GM18520 (cell line): ENCODE measurements around the gene ALDOB.

ENCODE experiments used
- ATAC-seq: cut with Tn5 transposase; IDR thresholded peaks from one replicate; pipeline ENCODE4 v1.9.1; 2021; ENCODE audit not compliant: unreplicated experiment

Gene ALDOB

GRCh38 chr9:101435601-101436079, at the start of gene ALDOB:
Gene ALDOB, minus strand, starts transcription at chr9:101435774. Its CDS starts 4,887 bp downstream, at chr9:101430887.
- no peak for ATAC-seq

- ATAC-seq, result no peak
These were observed 48.5 kb upstream of the ALDOB start for GRCh38 chr9:101484046-101484445.

- ATAC-seq, result no peak
These were observed 45.7 kb upstream of the ALDOB start for GRCh38 chr9:101481261-101481660.

- ATAC-seq, result no peak
These were observed 44.8 kb upstream of the ALDOB start for GRCh38 chr9:101480386-101480785.

- ATAC-seq, result no peak
These were observed 43.9 kb upstream of the ALDOB start for GRCh38 chr9:101479338-101480030.

- no peak for ATAC-seq
These were observed 43.3 kb upstream of the ALDOB start for GRCh38 chr9:101478906-101479305.

GRCh38 chr9:101478444-101478843, 42.9 kb upstream of the ALDOB start:
- no peak for ATAC-seq

GRCh38 chr9:101477736-101478135, 42.2 kb upstream of the ALDOB start:
- no peak for ATAC-seq

- no peak for ATAC-seq
These were observed 41.6 kb upstream of the ALDOB start for GRCh38 chr9:101477214-101477613.

GRCh38 chr9:101476576-101477208, 41.1 kb upstream of the ALDOB start:
- no peak for ATAC-seq

GRCh38 chr9:101472891-101473290, 37.3 kb upstream of the ALDOB start:
- ATAC-seq, result no peak

GRCh38 chr9:101470929-101471328, 35.4 kb upstream of the ALDOB start:
- no peak for ATAC-seq

- ATAC-seq, result no peak
These were observed 34.4 kb upstream of the ALDOB start for GRCh38 chr9:101470021-101470420.

- no peak for ATAC-seq
These were observed 33.5 kb upstream of the ALDOB start for GRCh38 chr9:101469026-101469425.

- no peak for ATAC-seq
These were observed 32.5 kb upstream of the ALDOB start for GRCh38 chr9:101468116-101468515.

- ATAC-seq, result no peak
These were observed 32.1 kb upstream of the ALDOB start for GRCh38 chr9:101467690-101468089.

- ATAC-seq, result no peak
These were observed 31.3 kb upstream of the ALDOB start for GRCh38 chr9:101466863-101467262.

- no peak for ATAC-seq
These were observed 29.8 kb upstream of the ALDOB start for GRCh38 chr9:101465326-101465915.

GRCh38 chr9:101463397-101463796, 27.8 kb upstream of the ALDOB start:
- ATAC-seq, result no peak

GRCh38 chr9:101462558-101462957, 27.0 kb upstream of the ALDOB start:
- ATAC-seq, result no peak

GRCh38 chr9:101460965-101461364, 25.4 kb upstream of the ALDOB start:
- ATAC-seq, result no peak

GRCh38 chr9:101458963-101459631, 23.5 kb upstream of the ALDOB start:
- ATAC-seq, result peak; percentile 72
